Mucosa of descending colon (tissue), 3 donors: ENCODE measurements around the gene AMELX. TPM values are rescaled to one million over a fixed set of nuclear protein-coding genes. Genes with fewer than 3 reads are reported as not detected.

ENCODE experiments used
- ATAC-seq: fragments of 200-7000 bp; cut with Tn5 transposase; one replicate; pipeline ENCODE4 v1.9.1; 2020; ENCODE audit warnings: mild to moderate bottlenecking, moderate library complexity
- DNase-seq, 3 donors: peaks; one replicate each; pipeline ENCODE4 v3.0.0-alpha.2; 2020
- H3K36me3 ChIP-seq: fragments of 200-600 bp; one replicate; pipeline ENCODE4 v1.8.0; 2021; ENCODE audit warnings: low read depth, mild to moderate bottlenecking
- H3K4me1 ChIP-seq: fragments of 200-600 bp; one replicate; pipeline ENCODE4 v1.8.0; 2021; ENCODE audit warnings: low read depth, mild to moderate bottlenecking
- H3K4me3 ChIP-seq: fragments of 200-600 bp; one replicate; pipeline ENCODE4 v1.8.0; 2021; ENCODE audit warnings: mild to moderate bottlenecking
- H3K9me3 ChIP-seq: fragments of 200-600 bp; one replicate; pipeline ENCODE4 v1.8.0; 2021; ENCODE audit warnings: mild to moderate bottlenecking
- intact Hi-C, 2 donors: fragments of 100-400 bp; cut with DNase I in 1 of 2; cut with micrococcal nuclease in 1 of 2; formaldehyde crosslinking; loops; one replicate each; pipeline versions ENCODE4 v1.11.0 to v1.11.1; 2022; cut with DNase I, micrococcal nuclease
- total RNA-seq, 3 donors: library from RNA; stranded (reverse); fragmentation: NEBNext Ultra II Directional in 2 of 3; extraction: Animal tissue kit (Norgen Biotek cat#: 25700) in 2 of 3; gene quantifications; one replicate each; pipeline versions ENCODE4 v1.2.1 to v1.2.4, GENCODE V29; 2021 to 2023
- TF ChIP-seq, protein P1 (sequence below): fragments of 200-600 bp; IDR thresholded peaks from one replicate; pipeline ENCODE4 v1.8.0; 2022; ENCODE audit warnings: antibody characterized with exemption, mild to moderate bottlenecking
- donor health status: DM: no; HTN: no; CAD: no; lungs with moderate emphysema.
- donor health status: DM: no; HTN: no; CAD: no.
- donor health status: DM: no; HTN: yes; CAD: no.

The AMELX gene
- total RNA-seq, 3 donors from 2014 or later = not detected

DNA sequence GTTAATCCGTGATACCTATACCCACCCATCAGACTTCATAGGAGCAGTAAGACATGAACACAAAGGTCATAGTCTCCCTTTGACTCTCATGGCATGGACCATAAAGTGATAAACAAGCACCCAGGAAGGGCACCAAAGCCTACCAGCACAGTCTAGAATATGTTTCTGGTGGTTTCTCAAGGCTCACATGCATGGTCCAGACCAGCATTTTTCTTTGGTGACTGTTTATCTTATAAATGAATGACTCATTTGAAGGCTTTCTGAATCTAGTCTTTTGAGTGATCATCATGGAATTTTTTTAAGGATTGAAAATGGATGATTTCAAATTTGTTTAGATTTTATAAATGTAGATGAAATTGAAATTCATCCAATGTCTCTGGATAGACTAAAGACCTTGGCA is 32.0 kb upstream of the AMELX start:
- ATAC-seq (no peak), DNase-seq (no peak)
- Histone ChIP-seq H3K4me1 (no peaks in the 10 kb centered on the region), H3K9me3 (no peaks in the 10 kb centered on the region), H3K4me3 (no peak overlapping the region), H3K36me3 (no peaks in the 10 kb centered on the region)
- intact Hi-C loops = no loop called here
- TF ChIP-seq, protein P1, sequence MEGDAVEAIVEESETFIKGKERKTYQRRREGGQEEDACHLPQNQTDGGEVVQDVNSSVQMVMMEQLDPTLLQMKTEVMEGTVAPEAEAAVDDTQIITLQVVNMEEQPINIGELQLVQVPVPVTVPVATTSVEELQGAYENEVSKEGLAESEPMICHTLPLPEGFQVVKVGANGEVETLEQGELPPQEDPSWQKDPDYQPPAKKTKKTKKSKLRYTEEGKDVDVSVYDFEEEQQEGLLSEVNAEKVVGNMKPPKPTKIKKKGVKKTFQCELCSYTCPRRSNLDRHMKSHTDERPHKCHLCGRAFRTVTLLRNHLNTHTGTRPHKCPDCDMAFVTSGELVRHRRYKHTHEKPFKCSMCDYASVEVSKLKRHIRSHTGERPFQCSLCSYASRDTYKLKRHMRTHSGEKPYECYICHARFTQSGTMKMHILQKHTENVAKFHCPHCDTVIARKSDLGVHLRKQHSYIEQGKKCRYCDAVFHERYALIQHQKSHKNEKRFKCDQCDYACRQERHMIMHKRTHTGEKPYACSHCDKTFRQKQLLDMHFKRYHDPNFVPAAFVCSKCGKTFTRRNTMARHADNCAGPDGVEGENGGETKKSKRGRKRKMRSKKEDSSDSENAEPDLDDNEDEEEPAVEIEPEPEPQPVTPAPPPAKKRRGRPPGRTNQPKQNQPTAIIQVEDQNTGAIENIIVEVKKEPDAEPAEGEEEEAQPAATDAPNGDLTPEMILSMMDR = no peak

DNA sequence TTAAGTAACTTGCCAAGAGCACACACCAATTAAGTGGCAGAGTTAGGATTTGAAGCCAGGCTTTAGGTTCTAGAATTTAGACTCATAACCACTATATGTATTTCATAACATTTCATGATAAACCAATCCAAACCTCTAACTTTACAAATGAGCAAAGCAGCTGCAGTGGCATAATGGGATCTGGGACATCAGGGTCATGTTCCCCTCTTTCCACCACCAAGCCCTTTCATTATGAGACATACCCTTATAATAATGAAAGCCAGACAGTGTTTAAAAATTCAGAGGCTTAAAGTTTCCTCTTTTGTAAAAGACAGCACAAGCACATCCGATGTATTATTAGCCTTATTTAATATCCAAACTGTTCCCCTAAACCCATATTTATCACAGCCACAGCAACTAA is 28.3 kb upstream of the AMELX start:
- Histone ChIP-seq H3K9me3 (no peaks in the 10 kb centered on the region), H3K4me1 (no peaks in the 10 kb centered on the region), H3K4me3 (no peak overlapping the region), H3K36me3 (no peaks in the 10 kb centered on the region)
- intact Hi-C loops = no loop called here
- ATAC-seq (no peak), DNase-seq (no peak)
- TF ChIP-seq, protein P1 = no peak

DNA sequence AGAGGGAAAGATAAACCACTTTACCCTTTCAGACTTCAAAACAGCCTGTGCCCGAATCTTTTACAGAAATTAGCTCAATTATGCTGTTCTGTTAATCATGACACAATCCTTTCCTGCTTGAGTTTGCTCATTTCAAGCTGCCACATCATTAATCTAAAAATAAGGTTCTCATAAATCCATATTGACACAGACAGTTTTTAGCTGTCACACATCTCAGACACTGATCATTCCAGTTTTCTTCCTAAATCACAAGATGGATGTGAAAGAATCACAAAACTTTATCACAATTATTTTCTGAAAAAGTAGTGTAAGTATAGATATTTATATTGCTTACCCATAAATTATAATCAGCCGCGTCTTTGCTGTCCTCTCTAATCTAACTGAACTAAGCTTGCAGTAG is 27.9 kb upstream of the AMELX start:
- no peaks in the 10 kb centered on the region for H3K4me1 ChIP-seq
- ATAC-seq (no peak), DNase-seq (no peak)
- intact Hi-C loops = no loop called here
- H3K4me3 ChIP-seq = no peak overlapping the region
- no peaks in the 10 kb centered on the region for H3K9me3 ChIP-seq
- TF ChIP-seq, protein P1 = no peak
- no peaks in the 10 kb centered on the region for H3K36me3 ChIP-seq

DNA sequence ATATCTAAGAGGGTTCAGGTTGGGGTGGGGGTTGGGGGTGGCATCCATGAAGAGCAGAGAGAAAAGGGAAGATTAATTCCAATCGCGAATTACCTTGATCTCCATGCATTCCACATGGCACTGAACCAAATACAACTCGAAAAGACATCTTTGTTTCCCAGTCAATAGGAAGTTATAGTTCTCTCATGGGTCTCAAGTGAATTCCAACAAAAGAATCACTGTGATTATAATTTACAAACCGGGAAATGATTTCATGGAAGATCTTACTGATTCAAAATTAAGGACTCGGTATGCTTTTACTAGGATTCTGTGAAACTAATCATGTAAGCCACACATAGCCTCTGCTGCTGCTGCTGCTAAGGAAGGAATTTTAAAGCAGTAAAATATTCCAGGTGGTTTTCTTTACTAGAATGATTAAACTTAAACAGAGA is 26.6 kb upstream of the AMELX start:
- Histone ChIP-seq H3K36me3 (no peaks in the 10 kb centered on the region), H3K4me1 (no peaks in the 10 kb centered on the region), H3K4me3 (no peak overlapping the region), H3K9me3 (no peaks in the 10 kb centered on the region)
- no peak for DNase-seq
- TF ChIP-seq, protein P1 = no peak
- no peak for ATAC-seq
- intact Hi-C loops = no loop called here

DNA sequence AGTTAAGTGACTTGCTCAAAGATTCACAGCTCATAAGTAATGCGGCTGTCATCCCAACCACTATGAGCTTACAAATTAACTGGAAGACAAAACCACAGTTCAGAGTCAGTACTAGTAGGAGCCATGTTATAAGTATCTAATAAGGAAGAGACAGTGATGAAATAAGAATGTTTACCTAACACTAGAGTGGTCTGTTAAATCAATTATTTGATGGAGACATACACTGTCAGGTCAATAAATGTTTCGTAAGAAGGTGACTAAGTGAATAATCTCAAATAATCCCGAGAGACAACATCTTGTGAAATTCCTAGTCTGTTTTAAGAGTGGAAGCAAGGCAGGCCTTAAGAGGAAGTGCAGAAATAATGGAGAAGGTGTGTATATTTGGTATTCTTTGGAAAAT is 25.8 kb upstream of the AMELX start:
- Histone ChIP-seq H3K9me3 (no peaks in the 10 kb centered on the region), H3K36me3 (no peaks in the 10 kb centered on the region), H3K4me1 (no peaks in the 10 kb centered on the region), H3K4me3 (no peak overlapping the region)
- TF ChIP-seq, protein P1 = no peak
- ATAC-seq = no peak
- no peak for DNase-seq
- intact Hi-C loops = no loop called here

DNA sequence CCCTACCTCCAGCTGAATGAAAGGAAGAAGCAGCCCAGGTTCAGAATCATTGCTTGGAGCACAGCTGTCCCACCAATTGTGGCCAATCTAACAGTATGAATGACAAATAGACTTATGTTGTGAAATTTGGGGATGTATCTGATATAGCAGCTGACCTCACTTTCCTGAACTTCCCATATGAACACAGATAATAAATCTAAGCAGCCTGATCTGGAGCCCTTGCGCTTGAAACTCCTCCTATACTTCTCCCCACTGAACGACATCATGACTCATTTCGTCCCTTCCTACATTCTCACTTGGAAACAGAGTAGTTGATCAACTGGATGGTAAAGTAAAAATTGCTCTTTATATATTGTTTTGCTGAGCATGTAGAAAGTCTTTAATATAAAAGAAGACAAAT is 24.2 kb upstream of the AMELX start:
- ATAC-seq = no peak
- TF ChIP-seq, protein P1 = no peak
- H3K36me3 ChIP-seq = no peaks in the 10 kb centered on the region
- no peaks in the 10 kb centered on the region for H3K9me3 ChIP-seq
- H3K4me3 ChIP-seq = no peak overlapping the region
- no peak for DNase-seq
- no peaks in the 10 kb centered on the region for H3K4me1 ChIP-seq
- intact Hi-C loops = no loop called here
